ENCODE data around the gene ZNF888.
"Not testable (repeated sequence)": the region's sequence is repeated elsewhere in the genome, so short reads cannot be mapped to it uniquely, and the experiment has no call there.

- not testable (repeated sequence) for TF ChIP-seq CTCF (IDR thresholded peaks at IDR 0.05); EZH2 (IDR thresholded peaks at IDR 0.05; ENCODE audit: borderline replicate concordance, insufficient read depth, low read depth, low read length, poor library complexity, severe bottlenecking)
These were observed 65.6 kb downstream of the ZNF888 start, which contains the start of gene ZNF468 for GRCh38 chr19:52857378-52858191.

All from B cell (primary cell).